ENCODE results near the gene SPTB.
A peak's percentile ranks its signal among the peaks of the same experiment; 100 is the strongest.

SPTB gene

GRCh38 chr14:64723691-64724577 is 155.8 kb downstream of the SPTB start:
- no peak overlapping the region for H3K4me3 ChIP-seq (ENCODE audit: low read depth, low read length)
- TF ChIP-seq CTCF (conservative IDR thresholded peaks at IDR 0.05; ENCODE audit: low read depth, low read length) = no peak
- no peak for DNase-seq (ENCODE audit: low read depth)

GRCh38 chr14:64722842-64723447 is 156.8 kb downstream of the SPTB start:
- TF ChIP-seq CTCF (conservative IDR thresholded peaks at IDR 0.05; ENCODE audit: low read depth, low read length) = no peak
- no peak overlapping the region for H3K4me3 ChIP-seq (ENCODE audit: low read depth, low read length)
- no peak for DNase-seq (ENCODE audit: low read depth)

GRCh38 chr14:64721899-64722298 is 157.8 kb downstream of the SPTB start:
- no peak for TF ChIP-seq CTCF (conservative IDR thresholded peaks at IDR 0.05; ENCODE audit: low read depth, low read length)
- DNase-seq (ENCODE audit: low read depth) = no peak

GRCh38 chr14:64721391-64721791 is 158.3 kb downstream of the SPTB start:
- DNase-seq (ENCODE audit: low read depth) = peak; percentile 76
- no peak for TF ChIP-seq CTCF (conservative IDR thresholded peaks at IDR 0.05; ENCODE audit: low read depth, low read length)
- no peak overlapping the region for H3K4me3 ChIP-seq (ENCODE audit: low read depth, low read length)

More at GRCh38 chr14:64721899-64722298, 157.8 kb downstream of the SPTB start:
- no peak overlapping the region for H3K4me3 ChIP-seq (ENCODE audit: low read depth, low read length)

- no peak overlapping the region for H3K4me3 ChIP-seq (ENCODE audit: low read depth, low read length)
- DNase-seq (ENCODE audit: low read depth) = peak; percentile 83
- no peak for TF ChIP-seq CTCF (conservative IDR thresholded peaks at IDR 0.05; ENCODE audit: low read depth, low read length)
Observed at GRCh38 chr14:64720131-64720576, 159.6 kb downstream of the SPTB start.

GRCh38 chr14:64719601-64720000 is 160.1 kb downstream of the SPTB start:
- H3K4me3 ChIP-seq (ENCODE audit: low read depth, low read length) = no peak overlapping the region
- no peak for DNase-seq (ENCODE audit: low read depth)
- TF ChIP-seq CTCF (conservative IDR thresholded peaks at IDR 0.05; ENCODE audit: low read depth, low read length) = no peak

Data from choroid plexus epithelial cell (primary cell).